Adrenal gland (tissue), 5 donors: ENCODE data around the gene NPAS1.

Experiments
- POLR2A ChIP-seq, 2 donors: fragments of 450-650 bp; IDR thresholded peaks; one replicate each; pipeline ENCODE4 v1.6.1; 2017; ENCODE audit warnings: antibody characterized with exemption in 2 of 2, mild to moderate bottlenecking in 2 of 2, moderate library complexity in 1 of 2
- TF ChIP-seq, protein P1 (sequence below), 6 experiments: fragments of 450-650 bp in 4 of 6; fragments of 200-600 bp in 2 of 6; sonication (generic) in 1 of 6; IDR thresholded peaks; 1 replicate in 5 of 6; 2 replicates in 1 of 6; pipeline versions ENCODE4 v1.5.1 to v1.8.0; 2016 to 2021; ENCODE audit warnings: antibody characterized with exemption in 6 of 6, mild to moderate bottlenecking in 2 of 6, moderate library complexity in 1 of 6
- donor health status: DM: no; HTN: no; CAD: no.

DNA sequence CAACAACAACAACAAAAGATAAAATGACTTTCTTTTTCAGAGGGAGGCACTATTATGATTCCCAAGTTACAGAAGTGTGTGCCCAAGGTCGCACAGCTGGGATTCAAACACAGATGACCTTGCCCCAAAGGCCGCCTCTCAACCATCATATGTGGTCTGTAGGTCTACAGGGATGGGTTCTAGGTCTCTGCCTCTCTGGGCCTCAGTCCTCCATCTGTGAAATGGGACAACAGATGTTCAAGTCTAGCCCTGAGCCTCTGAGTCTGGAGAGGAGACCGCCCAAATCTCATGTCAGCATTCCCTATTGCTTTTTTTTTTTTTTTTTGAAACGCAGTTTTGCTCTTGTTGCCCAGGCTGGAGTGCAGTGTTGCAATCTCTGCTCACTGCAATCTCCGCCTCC, 4.9 kb downstream of the NPAS1 start:
- TF ChIP-seq, protein P1, sequence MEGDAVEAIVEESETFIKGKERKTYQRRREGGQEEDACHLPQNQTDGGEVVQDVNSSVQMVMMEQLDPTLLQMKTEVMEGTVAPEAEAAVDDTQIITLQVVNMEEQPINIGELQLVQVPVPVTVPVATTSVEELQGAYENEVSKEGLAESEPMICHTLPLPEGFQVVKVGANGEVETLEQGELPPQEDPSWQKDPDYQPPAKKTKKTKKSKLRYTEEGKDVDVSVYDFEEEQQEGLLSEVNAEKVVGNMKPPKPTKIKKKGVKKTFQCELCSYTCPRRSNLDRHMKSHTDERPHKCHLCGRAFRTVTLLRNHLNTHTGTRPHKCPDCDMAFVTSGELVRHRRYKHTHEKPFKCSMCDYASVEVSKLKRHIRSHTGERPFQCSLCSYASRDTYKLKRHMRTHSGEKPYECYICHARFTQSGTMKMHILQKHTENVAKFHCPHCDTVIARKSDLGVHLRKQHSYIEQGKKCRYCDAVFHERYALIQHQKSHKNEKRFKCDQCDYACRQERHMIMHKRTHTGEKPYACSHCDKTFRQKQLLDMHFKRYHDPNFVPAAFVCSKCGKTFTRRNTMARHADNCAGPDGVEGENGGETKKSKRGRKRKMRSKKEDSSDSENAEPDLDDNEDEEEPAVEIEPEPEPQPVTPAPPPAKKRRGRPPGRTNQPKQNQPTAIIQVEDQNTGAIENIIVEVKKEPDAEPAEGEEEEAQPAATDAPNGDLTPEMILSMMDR (IDR thresholded peaks at IDR 0.05) = no peak
- TF ChIP-seq POLR2A (IDR thresholded peaks at IDR 0.05) = no peak
